ENCODE results near the gene PSD.

The PSD gene

DNA sequence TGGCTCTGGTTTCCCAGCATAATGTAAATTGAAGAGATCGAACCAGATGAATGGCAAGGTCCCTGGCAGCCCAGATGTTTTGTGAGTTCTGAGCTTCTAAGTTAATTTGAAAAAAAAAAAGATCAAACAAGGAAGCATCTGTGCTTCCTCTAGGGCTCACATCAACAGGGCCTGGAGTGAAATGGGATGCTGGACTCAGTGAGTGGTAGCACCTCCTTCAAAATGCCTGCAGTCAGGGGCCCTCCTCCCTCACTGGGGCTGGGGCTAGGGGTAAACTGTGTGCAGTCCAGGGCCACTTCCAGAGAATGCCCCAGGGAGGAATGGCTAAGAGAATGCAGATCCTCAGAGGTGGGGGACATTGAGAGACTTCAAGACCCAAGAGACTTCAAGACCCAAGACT is 19.8 kb upstream of the PSD start:
- DNase-seq (ENCODE audit: low spot score), result no peak

DNA sequence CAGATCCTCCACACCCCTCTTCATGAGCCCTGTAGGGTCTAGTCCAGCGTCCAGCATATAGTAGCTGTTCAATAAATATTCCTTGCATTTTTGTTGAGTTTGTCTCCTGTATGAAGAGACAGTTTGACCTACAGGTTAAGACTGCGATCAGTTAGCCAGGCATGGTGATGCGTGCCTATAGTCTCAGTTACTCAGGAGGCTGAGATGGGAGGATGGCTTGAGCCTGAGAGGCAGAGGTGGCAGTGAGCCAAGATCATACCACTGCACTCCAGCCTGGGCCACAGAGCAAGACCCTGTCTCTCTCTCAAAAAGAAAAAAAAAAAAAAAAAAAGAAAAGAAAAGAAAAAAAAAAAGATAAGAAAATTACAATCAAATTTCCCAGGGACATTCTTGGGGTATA is 18.9 kb upstream of the PSD start:
- DNase-seq (ENCODE audit: low spot score), result no peak

DNA sequence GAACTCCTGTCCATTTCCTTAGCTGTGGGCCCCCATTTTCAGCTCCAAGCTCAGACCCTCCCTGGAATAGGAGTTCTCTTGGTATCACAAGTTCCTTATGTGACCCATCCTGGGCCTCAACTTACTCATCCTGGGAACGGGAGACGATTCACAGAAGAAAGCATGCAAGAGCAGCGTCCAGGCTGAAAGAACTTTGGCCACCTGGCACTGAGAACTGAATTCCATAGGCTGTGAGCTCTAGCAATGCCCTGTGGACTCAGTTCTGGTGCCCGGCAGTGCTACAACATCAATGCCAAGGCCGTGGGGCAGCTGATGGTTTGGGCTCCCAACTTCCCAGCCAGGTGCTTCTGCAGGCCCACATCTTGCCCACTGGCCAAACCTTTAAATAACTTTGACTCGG is 17.7 kb upstream of the PSD start:
- DNase-seq (ENCODE audit: low spot score), result no peak

DNA sequence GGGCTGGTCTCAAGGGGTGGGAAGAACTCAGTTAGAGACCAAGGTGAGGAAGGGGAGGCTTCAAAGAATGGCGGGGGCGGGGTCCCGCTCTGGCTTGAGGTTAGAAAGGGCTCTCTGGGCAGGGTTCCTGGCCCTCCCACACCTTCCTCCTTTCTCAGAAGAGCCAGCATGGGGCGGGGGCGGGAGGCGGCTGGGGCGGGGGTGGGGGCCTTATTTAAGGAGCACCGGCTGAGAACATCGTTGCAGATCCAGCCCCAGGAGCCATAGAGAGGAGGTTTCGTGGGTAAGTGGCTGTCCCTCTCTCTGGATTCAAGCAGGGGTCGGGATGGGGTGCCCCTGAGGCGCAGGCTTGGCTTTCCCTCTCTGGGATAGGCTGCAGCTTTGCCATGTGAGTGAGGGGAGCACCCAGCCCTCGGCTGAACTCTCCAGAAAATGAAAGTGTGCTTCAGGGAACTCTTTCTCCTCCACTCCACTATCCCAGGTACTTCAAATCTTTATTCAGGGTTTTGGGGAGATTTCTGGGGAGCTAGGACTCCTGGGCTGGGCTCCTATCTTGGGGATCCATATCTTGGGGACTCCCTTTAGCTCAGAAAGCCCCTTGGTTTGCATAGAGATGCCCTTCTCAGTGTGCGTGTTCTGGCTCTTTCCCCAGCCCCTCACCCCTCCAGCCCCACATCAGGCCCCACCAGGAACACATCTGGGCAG is 17.1 kb upstream of the PSD start:
- no peak for DNase-seq (ENCODE audit: low spot score)

- DNase-seq (ENCODE audit: low spot score), result no peak
Measured at GRCh38 chr10:102435133-102435497, 16.5 kb upstream of the PSD start.

- no peak for DNase-seq (ENCODE audit: low spot score)
Measured at GRCh38 chr10:102434394-102435132, 16.0 kb upstream of the PSD start.

- DNase-seq (ENCODE audit: low spot score), result no peak
Measured at GRCh38 chr10:102433619-102434046, 15.0 kb upstream of the PSD start.

GRCh38 chr10:102432162-102432950 is 13.8 kb upstream of the PSD start, which contains the start of gene CUEDC2:
Gene CUEDC2, minus strand, starts transcription at chr10:102432574. Its CDS starts 7,386 bp downstream, at chr10:102425188.
- peak; percentile 95 for DNase-seq (ENCODE audit: low spot score)

DNA sequence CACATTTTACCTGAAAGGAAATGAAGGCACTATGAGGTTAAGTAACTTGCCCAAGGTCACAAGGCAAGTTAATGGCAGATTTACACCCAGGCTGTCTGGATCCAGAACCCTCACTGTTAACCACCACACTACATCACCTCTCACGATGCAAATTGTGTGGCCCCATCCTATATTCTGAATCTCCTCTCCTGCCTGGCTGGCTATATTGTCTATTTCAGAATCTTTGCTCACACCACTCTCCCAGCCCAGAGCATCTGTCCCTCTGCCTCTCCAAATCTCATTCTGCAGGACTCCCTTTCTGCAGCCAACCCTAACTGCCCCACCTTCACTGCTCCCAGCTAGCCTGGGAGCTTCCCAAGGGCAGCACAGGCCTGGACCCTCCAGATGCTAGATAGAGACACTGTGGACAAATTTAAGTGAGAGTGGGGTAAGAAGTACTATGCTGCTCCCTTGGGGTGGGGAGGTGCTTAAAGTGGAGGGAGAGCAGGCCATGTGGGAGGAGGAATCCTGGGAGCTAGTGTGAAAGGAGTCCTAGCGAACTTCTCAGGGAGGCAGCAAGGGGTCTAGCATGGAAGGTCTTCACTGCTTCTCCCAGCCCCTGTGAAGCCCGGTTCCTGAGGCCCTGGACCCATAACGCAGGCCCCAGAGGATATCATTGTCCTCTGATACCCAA is 13.0 kb upstream of the PSD start:
- DNase-seq (ENCODE audit: low spot score), result peak; percentile 8

DNA sequence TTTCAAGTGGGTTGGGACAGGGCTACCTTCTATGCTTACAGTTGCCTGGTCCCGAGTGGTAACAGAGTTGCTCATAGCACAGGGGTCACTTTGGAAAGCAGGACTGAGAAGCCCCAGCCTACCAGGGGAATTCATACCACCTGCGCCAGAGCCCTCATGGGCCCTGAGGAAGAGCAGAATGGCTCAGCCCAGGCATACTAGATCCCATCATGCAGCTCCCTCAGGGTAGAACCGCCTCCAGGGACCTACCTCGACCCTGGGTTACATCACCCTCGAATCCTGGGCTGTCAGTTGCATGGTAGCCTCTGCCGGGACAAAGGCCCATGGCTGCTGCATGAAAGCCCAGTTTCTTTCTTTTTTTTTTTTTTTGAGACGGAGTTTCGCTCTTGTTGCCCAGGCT is 10.9 kb upstream of the PSD start:
- no peak for DNase-seq (ENCODE audit: low spot score)

GRCh38 chr10:102426803-102427287 is 8.3 kb upstream of the PSD start:
- DNase-seq (ENCODE audit: low spot score), result no peak

- DNase-seq (ENCODE audit: low spot score), result no peak
Measured at GRCh38 chr10:102425444-102425843, 6.9 kb upstream of the PSD start.

GRCh38 chr10:102424916-102425315 is 6.3 kb upstream of the PSD start:
- no peak for DNase-seq (ENCODE audit: low spot score)

DNA sequence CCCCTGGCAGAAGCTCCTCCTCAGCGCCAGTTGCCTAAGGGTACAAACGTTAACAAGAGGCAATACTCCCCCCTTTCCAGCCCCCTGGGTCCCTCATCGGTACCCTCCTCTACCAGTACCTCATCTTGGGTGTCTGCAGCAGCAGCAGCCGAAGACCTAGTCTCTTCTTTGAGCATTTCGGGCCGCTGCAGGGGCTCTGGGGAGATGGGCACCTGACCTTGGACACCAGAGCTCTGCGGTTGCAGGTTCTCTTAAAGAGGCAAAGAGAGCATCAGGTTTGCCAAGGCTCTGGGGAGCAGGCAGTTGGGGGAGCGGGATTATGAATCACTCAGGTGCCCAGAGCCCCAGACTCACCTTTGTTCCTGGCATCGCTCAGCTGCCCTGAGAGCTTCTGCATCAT is 5.6 kb upstream of the PSD start:
- no peak for DNase-seq (ENCODE audit: low spot score)

GRCh38 chr10:102423372-102423968 is 4.9 kb upstream of the PSD start:
- DNase-seq (ENCODE audit: low spot score), result no peak

- peak; percentile 87 for DNase-seq (ENCODE audit: low spot score)
Measured at GRCh38 chr10:102422545-102423129, 4.1 kb upstream of the PSD start.

- DNase-seq (ENCODE audit: low spot score), result peak; percentile 44
Measured at GRCh38 chr10:102421757-102422512, 3.4 kb upstream of the PSD start.

- DNase-seq (ENCODE audit: low spot score), result no peak
Measured at GRCh38 chr10:102421507-102421756, 2.8 kb upstream of the PSD start.

DNA sequence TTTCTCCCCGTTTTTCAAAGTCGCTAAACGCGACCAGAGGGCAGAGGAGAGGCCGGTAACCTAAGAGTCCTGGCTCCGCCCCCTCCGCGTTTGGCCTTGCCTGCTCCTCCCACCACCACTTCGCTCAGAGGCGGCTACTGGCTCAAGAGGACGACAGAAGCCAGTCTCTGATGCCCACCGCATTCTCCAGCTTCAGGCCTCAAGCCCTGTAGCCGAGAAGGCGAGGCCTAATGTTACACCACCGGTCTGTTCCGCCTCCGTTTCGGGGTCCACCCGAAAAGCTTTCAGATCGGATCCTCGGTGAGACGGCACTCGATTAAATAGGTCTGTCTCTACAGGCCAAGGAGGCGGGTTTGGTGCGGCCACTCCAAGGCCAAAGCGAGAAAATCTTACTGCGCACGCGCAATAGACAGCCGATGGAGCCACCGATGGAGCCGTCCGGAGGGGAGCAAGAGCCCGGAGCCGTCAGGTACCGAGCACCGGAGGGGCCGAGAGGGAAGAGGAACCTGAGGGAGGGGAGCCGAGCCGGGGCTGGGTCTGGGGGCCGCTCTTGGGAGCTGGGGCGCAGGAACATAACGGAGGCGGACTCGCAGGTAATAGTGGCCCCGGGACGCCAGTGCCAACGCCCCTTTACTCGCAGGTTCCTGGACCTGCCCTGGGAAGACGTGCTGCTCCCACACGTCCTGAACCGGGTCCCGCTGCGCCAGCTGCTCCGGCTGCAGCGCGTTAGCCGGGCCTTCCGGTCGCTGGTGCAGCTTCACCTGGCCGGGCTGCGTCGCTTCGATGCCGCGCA is 2.3 kb upstream of the PSD start, which contains the start of gene FBXL15:
Gene FBXL15 (plus strand): TSS at position 123 of the 793 bp plus-strand sequence. CDS start 294 bp downstream, at position 417.
- DNase-seq (ENCODE audit: low spot score), result peak; percentile 95

GRCh38 chr10:102420181-102420713 is 1.7 kb upstream of the PSD start:
- DNase-seq (ENCODE audit: low spot score), result no peak
